GM19035 (cell line): ENCODE measurements around the gene TRMT1.

Source experiments
- ATAC-seq: cut with Tn5 transposase; IDR thresholded peaks from one replicate; pipeline ENCODE4 v1.9.1; 2021; ENCODE audit not compliant: unreplicated experiment

Gene TRMT1

GRCh38 chr19:13103581-13104359, 12.8 kb downstream of the TRMT1 start:
- ATAC-seq: no peak

GRCh38 chr19:13102666-13103580, 13.6 kb downstream of the TRMT1 start, which contains the start of gene LYL1:
Gene LYL1 (minus strand): TSS chr19:13102858. CDS start chr19:13101171, 1,687 bp downstream.
- peak; percentile 38 for ATAC-seq

- no peak for ATAC-seq
These were observed 14.2 kb downstream of the TRMT1 start for GRCh38 chr19:13102416-13102665.

GRCh38 chr19:13101590-13102415, 14.7 kb downstream of the TRMT1 start:
- no peak for ATAC-seq

GRCh38 chr19:13100841-13101589, 15.5 kb downstream of the TRMT1 start:
- ATAC-seq: no peak

GRCh38 chr19:13100031-13100588, 16.4 kb downstream of the TRMT1 start:
- peak; percentile 36 for ATAC-seq

GRCh38 chr19:13099073-13099999, 17.2 kb downstream of the TRMT1 start:
- ATAC-seq: no peak

- no peak for ATAC-seq
These were observed 18.1 kb downstream of the TRMT1 start for GRCh38 chr19:13098277-13099072.

- no peak for ATAC-seq
These were observed 18.9 kb downstream of the TRMT1 start for GRCh38 chr19:13097463-13098258.

GRCh38 chr19:13097033-13097462, 19.5 kb downstream of the TRMT1 start:
- no peak for ATAC-seq

GRCh38 chr19:13095934-13096927, 20.3 kb downstream of the TRMT1 start:
- ATAC-seq: no peak

GRCh38 chr19:13095393-13095784, 21.2 kb downstream of the TRMT1 start:
- ATAC-seq: no peak

- ATAC-seq: no peak
These were observed 21.7 kb downstream of the TRMT1 start for GRCh38 chr19:13094771-13095392.

GRCh38 chr19:13094106-13094504, 22.4 kb downstream of the TRMT1 start:
- ATAC-seq: no peak

- ATAC-seq: no peak
These were observed 23.0 kb downstream of the TRMT1 start for GRCh38 chr19:13093407-13094105.
